GM19397 (cell line): ENCODE measurements around the gene PPP1R11.
"Not testable (repeated sequence)": the region's sequence is repeated elsewhere in the genome, so short reads cannot be mapped to it uniquely, and the experiment has no call there.

ENCODE experiments used
- ATAC-seq: cut with Tn5 transposase; IDR thresholded peaks from one replicate; pipeline ENCODE4 v1.9.1; 2021; ENCODE audit warnings: mild to moderate bottlenecking, moderate library complexity; ENCODE audit not compliant: unreplicated experiment

PPP1R11 gene

DNA sequence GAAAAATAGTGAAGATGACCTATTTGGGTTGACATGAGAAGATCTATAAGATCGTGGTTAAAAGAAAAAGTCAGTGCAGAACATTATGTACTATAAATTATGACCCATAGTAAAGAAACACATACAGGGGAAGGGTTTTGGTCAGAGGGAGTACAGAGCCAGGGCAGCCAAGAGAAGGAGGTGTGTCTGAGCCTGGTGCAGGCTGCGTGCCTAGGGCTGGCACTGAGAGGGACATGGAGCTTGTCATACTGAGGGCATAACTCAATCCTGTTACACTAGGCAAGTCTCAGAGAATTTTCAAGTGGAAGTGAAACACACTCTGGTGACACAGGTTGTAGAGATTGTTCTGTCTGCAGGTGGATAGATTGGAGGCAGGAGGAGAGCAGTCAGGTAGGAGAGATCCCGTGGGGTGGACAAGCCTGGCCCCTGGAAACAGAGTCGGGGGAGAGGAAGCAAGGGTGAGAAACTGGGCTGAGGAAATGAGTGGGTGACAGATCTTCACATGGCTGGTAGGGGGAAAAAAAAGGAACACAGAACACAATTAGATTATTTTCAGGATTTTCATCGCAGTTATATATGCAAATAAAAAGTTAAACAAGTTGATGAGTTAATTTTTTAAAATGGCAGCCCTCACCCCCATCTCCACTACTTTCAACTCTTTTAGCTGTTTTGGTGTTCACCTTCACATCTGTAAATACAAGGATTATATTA is 27.1 kb downstream of the PPP1R11 start:
- ATAC-seq = no peak

- no peak for ATAC-seq
These were observed 29.8 kb downstream of the PPP1R11 start for GRCh38 chr6:30096829-30097228.

GRCh38 chr6:30097902-30098768 is 31.1 kb downstream of the PPP1R11 start:
- no peak for ATAC-seq

- ATAC-seq = no peak
These were observed 33.2 kb downstream of the PPP1R11 start for GRCh38 chr6:30100154-30100553.

GRCh38 chr6:30100585-30101443 is 33.8 kb downstream of the PPP1R11 start:
- no peak for ATAC-seq

- ATAC-seq = peak; percentile 64
These were observed 34.7 kb downstream of the PPP1R11 start for GRCh38 chr6:30101444-30102413.

GRCh38 chr6:30102414-30102969 is 35.5 kb downstream of the PPP1R11 start:
- ATAC-seq = no peak

- ATAC-seq = no peak
These were observed 36.2 kb downstream of the PPP1R11 start for GRCh38 chr6:30102970-30103871.

GRCh38 chr6:30103872-30104179 is 36.8 kb downstream of the PPP1R11 start:
- ATAC-seq = no peak

- ATAC-seq = no peak
These were observed 37.7 kb downstream of the PPP1R11 start for GRCh38 chr6:30104661-30105060.

DNA sequence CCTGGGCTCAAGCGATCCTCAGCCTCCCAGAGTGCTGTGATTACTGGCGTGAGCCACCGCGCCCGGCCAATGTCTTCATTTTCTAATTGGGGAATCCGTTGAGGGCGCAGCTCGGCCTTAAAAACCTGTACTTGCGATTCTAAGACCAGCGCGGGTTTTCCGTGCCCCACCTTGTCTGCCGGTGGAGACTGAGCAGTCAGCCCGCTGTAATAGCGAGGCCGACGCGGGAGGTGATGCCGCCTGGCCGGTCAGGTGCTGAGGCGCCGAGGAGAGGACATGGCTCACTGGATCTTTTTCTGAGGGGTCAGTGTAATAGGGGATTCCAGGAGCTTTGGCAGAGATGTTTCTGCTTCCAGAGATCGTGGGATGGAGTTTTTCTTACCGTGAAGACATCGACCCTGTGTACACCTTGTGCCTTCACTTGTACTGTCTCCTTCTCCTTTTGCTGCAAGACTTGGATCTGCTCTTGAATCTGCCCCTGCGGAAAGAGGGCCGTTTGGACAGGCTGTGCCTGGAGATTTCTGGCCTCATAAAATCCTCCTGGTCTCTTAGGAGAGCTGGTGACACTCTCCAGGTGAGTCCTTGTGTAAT is 44.4 kb downstream of the PPP1R11 start:
- ATAC-seq = no peak

DNA sequence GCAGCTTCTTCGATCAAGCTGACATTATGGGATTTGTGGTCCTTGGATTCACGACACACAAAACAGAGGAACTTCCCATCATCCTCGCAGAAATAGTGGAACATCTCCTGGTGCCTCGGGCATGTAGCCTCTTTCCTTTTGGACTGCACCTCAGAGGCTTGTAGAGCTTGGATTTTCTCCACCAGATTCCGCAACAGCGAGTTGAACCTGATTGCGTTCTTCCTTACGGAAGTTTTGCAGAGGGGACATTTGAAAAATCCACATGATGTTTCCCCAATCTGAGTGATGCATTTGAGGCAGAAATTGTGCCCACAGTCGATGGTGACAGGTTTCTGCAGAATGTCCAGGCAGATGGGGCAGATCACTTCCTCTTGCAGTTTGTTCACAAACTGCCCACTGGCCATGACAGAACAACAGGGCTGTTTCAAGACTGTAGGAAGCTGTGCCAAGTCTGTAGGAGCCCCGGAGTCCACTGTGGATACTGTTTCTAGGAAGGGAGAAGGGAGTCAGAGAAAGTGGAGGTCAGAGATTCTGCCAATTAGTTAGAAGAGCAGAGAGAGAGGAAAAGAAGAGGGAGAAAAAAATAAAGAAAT is 45.5 kb downstream of the PPP1R11 start:
- ATAC-seq = no peak

DNA sequence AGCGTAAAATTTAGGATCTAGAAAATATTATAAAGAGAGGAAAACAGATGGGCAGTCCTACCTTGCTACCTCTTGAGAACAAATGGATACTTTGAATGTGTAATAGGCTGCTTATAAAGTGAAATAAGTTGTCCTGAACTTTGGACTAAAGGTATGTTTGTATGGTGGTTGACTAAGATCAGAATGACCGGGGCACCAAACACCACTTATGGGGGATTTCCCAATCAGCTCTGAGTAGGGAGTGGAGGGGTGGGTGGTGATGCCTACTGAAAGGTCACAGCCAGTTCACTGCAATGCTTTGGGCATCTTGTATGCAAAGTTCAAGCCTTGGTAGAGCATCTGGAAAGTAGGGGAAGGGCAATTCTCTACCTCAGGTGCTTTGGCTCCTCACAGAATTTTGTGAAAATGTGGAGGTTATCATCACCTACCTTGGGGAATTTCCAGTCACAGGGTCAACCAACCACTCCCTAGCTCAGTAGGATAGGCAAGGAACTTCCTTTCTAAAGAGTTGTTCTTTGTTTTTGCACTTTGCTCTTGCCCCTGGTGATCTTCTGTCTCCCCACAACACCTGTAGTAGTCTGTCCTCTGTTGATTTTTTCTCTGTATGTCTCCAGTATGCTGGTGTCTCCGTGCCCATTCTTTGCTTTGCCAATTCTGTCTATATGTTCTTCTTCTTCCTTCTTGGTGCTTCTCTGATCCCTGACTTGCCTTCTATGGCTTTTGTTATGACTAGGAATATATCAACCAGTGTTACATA is 46.2 kb downstream of the PPP1R11 start, which contains the start of gene TRIM31:
TSS of gene TRIM31 (minus strand) at position 88 of the 757 bp plus-strand sequence. CDS start 285 bp downstream, outside the sequence.
- ATAC-seq = peak; percentile 74

GRCh38 chr6:30113841-30114240 is 46.8 kb downstream of the PPP1R11 start:
- no peak for ATAC-seq

DNA sequence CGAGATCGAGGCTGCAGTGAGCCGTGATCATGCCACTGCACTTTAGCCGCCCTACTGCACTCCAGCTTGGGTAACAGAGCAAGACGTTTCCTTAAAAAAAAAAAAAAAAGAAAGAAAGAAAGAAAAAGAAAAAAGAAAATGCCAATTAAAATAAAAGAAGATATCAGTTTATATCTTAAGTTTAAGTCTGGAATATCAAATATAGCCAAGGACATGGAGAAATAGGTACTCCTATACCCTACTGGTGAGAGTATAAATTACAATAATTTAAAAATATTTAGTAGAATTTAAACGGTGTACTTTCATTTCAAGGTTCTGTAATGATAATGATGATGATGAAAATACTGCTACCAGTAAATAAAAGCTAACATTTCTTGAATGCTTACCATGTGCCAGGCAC is 49.7 kb downstream of the PPP1R11 start:
- ATAC-seq = no peak

DNA sequence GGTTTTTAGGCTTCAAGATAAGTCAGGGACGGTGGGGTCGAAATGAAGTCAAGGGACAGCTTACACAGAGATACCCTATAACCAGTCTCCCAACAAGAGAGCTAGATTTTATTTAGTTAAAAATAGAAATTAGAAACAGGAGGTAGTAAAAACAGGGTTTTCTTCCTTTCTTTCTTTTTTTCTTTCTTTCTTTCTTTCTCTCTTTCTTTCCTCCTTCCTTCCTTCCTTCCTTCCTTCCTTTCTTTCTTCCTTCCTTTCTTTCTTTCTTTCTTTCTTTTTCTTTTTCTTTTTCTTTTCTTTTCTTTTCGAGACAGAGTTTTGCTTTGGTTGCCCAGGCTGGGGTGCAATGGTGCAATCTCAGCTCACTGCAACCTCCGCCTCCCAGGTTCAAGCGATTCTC is 51.7 kb downstream of the PPP1R11 start:
- not testable (repeated sequence) for ATAC-seq
